Brain microvascular endothelial cell (primary cell): ENCODE results near the gene SLC12A9.
A peak's percentile ranks its signal among the peaks of the same experiment; 100 is the strongest.

Source experiments
- DNase-seq: peaks from one replicate; pipeline ENCODE4 v3.0.0-alpha.2; 2020
- H3K27ac ChIP-seq: fragments of 250-450 bp; sonication (Bioruptor Pico); 2 replicates; pipeline ENCODE4 v1.5.1; 2020; ENCODE audit warnings: mild to moderate bottlenecking, moderate library complexity
- H3K27me3 ChIP-seq: fragments of 250-450 bp; sonication (Bioruptor Pico); replicated peaks from 2 replicates; pipeline ENCODE4 v1.5.1; 2020; ENCODE audit warnings: mild to moderate bottlenecking
- H3K36me3 ChIP-seq: fragments of 250-450 bp; sonication (Bioruptor Pico); replicated peaks from 2 replicates; pipeline ENCODE4 v1.5.1; 2020; ENCODE audit warnings: mild to moderate bottlenecking
- H3K4me3 ChIP-seq: 2 replicates; pipeline ENCODE4 v1.5.1; 2011; ENCODE audit warnings: low read depth, mild to moderate bottlenecking, control low read depth, low read length, moderate library complexity
- CTCF ChIP-seq: IDR thresholded peaks from 2 replicates; pipeline ENCODE4 v1.5.1; 2011; ENCODE audit warnings: low read depth, mild to moderate bottlenecking, moderate library complexity, low read length, control low read depth, inconsistent platforms; ENCODE audit errors: missing control alignments
- in situ Hi-C: cut with HindIII; loops from 2 replicates; pipeline ENCODE4 v1.10.0; 2017; ENCODE audit warnings: low sequenced_read_pairs, low pct_ligation_motif_present

Gene SLC12A9

GRCh38 chr7:100874577-100875355, 22.3 kb downstream of the SLC12A9 start, which contains the start of gene SRRT:
Gene SRRT (plus strand): TSS chr7:100875103. CDS start chr7:100875591, 488 bp downstream.
- in situ Hi-C loops: no loop called here
- peak within 1 kb of the TSS; percentile 86 for H3K27ac ChIP-seq
- peak within 1 kb of the TSS; percentile 89 for H3K4me3 ChIP-seq
- H3K36me3 ChIP-seq: peaks cover 52% of the 10 kb centered on the region
- peak; percentile 97 for DNase-seq
- H3K27me3 ChIP-seq: no peaks in the 10 kb centered on the region
- peak; percentile 41 for TF ChIP-seq CTCF

- DNase-seq: no peak
- peaks cover 47% of the 10 kb centered on the region for H3K36me3 ChIP-seq
- H3K27ac ChIP-seq: peak overlapping the region; percentile 86
- TF ChIP-seq CTCF: no peak
- peak overlapping the region; percentile 89 for H3K4me3 ChIP-seq
- in situ Hi-C loops: no loop called here
- no peaks in the 10 kb centered on the region for H3K27me3 ChIP-seq
These were observed 22.8 kb downstream of the SLC12A9 start for GRCh38 chr7:100875356-100875751.

GRCh38 chr7:100878013-100878412, 25.5 kb downstream of the SLC12A9 start:
- no peak overlapping the region for H3K4me3 ChIP-seq
- TF ChIP-seq CTCF: no peak
- in situ Hi-C loops: no loop called here
- DNase-seq: no peak
- no peak overlapping the region for H3K27ac ChIP-seq
- H3K36me3 ChIP-seq: peaks cover 50% of the 10 kb centered on the region
- H3K27me3 ChIP-seq: no peaks in the 10 kb centered on the region

- no peaks in the 10 kb centered on the region for H3K27me3 ChIP-seq
- no peak for TF ChIP-seq CTCF
- peaks cover 50% of the 10 kb centered on the region for H3K36me3 ChIP-seq
- DNase-seq: no peak
- H3K27ac ChIP-seq: no peak overlapping the region
- no peak overlapping the region for H3K4me3 ChIP-seq
- in situ Hi-C loops: no loop called here
These were observed 26.2 kb downstream of the SLC12A9 start for GRCh38 chr7:100878685-100879084.

GRCh38 chr7:100879685-100880261, 27.3 kb downstream of the SLC12A9 start:
- Histone ChIP-seq H3K36me3 (peaks cover 52% of the 10 kb centered on the region), H3K27me3 (no peaks in the 10 kb centered on the region), H3K27ac (no peak overlapping the region), H3K4me3 (no peak overlapping the region)
- in situ Hi-C loops: no loop called here
- DNase-seq: no peak
- TF ChIP-seq CTCF: no peak
